ENCODE measurements around the gene CCL26. TPM values are rescaled to one million over a fixed set of nuclear protein-coding genes. Genes with fewer than 3 reads are reported as not detected.
A peak's percentile ranks its signal among the peaks of the same experiment; 100 is the strongest.

The CCL26 gene
- total and polyA plus RNA-seq, 2 of the 13 experiments (the other 11 are each of a cell fraction or from before 2014, with no cell fraction given), result 0.16 TPM; not detected in 1

DNA sequence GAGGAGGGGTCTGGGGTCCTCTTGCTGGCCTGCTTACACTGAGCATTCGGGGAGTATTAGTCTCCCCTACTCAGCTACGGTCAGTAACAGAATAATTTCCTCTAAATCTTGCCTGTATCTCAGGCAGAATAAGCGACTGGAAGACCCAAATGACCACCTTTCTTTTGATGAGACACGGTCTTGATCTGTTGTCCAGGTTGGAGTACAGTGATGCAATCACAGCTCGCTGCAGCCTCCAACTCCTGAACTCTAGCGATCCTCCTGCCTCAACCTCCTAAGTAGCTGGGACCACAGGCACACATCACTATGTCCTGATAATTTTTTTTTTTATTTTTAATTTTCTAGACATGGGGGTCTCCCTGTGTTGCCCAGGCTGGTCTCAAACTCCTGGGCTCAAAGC lies 24.4 kb upstream of the CCL26 start:
- Histone ChIP-seq H2AFZ (ENCODE audit: low read length) (no peak overlapping the region), H3K9ac (ENCODE audit: insufficient read depth, low read depth, low read length) (no peak overlapping the region), H3K4me2 (ENCODE audit: low read depth, low read length) (no peak overlapping the region), H3K4me3 (replicated peaks in 1 of 3; ENCODE audit: insufficient read depth in 1 of 3, low read depth in 2 of 3, low read length in 3 of 3) (no peak overlapping the region), H3K9me3 (ENCODE audit: low read length) (no peaks in the 10 kb centered on the region), H3K79me2 (ENCODE audit: insufficient read depth, low read length) (no peaks in the 10 kb centered on the region), H4K20me1 (ENCODE audit: insufficient read depth, low read length) (no peaks in the 10 kb centered on the region), H3K36me3 (replicated peaks in 1 of 2; ENCODE audit: control insufficient read depth in 1 of 2, insufficient read depth in 2 of 2, low read length in 2 of 2) (no peaks in the 10 kb centered on the region), H3K27ac (ENCODE audit: extremely low read length, insufficient read depth, low read length) (no peak overlapping the region), H3K4me1 (ENCODE audit: insufficient read depth, low read length) (no peaks in the 10 kb centered on the region), H3K27me3 (ENCODE audit: control insufficient read depth in 1 of 2, insufficient read depth in 2 of 2, low read length in 2 of 2) (peaks cover 0 to 1% of the 10 kb centered on the region in 2 experiments; a peak in 1 of 5 replicates)
- CTCF ChIA-PET (ENCODE audit: low intra/inter-chr PET ratio, low total read pairs), result no interaction called here
- in situ Hi-C loops (cut with HindIII; ENCODE audit: extremely low pct_ligation_motif_present, low pct_unique_long_range_greater_than_20kb), result no loop called here
- no peak for ATAC-seq
- TF ChIP-seq ZNF121 (CRISPR knock-in tag; IDR thresholded peaks at IDR 0.05) (0 out of 2 replicates have a peak, but pooled peaks have one; percentile 32), GATAD1 (CRISPR knock-in tag; IDR thresholded peaks at IDR 0.05) (no peak), ZEB1 (IDR thresholded peaks at IDR 0.05; ENCODE audit: insufficient replicate concordance, low read depth) (no peak), ZBTB8A (CRISPR knock-in tag; IDR thresholded peaks at IDR 0.05; ENCODE audit: borderline replicate concordance, low read depth) (no peak), ZNF383 (CRISPR knock-in tag; IDR thresholded peaks at IDR 0.05; ENCODE audit: borderline replicate concordance) (no peak), ZNF235 (CRISPR knock-in tag; IDR thresholded peaks at IDR 0.05; ENCODE audit: borderline replicate concordance) (no peak), NCOR1 (IDR thresholded peaks at IDR 0.05; ENCODE audit: borderline replicate concordance, low read length) (no peak)
- TF ChIP-seq, protein P1, sequence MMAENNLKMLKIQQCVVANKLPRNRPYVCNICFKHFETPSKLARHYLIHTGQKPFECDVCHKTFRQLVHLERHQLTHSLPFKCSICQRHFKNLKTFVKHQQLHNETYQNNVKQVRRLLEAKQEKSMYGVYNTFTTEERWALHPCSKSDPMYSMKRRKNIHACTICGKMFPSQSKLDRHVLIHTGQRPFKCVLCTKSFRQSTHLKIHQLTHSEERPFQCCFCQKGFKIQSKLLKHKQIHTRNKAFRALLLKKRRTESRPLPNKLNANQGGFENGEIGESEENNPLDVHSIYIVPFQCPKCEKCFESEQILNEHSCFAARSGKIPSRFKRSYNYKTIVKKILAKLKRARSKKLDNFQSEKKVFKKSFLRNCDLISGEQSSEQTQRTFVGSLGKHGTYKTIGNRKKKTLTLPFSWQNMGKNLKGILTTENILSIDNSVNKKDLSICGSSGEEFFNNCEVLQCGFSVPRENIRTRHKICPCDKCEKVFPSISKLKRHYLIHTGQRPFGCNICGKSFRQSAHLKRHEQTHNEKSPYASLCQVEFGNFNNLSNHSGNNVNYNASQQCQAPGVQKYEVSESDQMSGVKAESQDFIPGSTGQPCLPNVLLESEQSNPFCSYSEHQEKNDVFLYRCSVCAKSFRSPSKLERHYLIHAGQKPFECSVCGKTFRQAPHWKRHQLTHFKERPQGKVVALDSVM (CRISPR knock-in tag; IDR thresholded peaks at IDR 0.05), result 0 out of 2 replicates have a peak, but pooled peaks have one; percentile 31
- TF ChIP-seq, protein P2, sequence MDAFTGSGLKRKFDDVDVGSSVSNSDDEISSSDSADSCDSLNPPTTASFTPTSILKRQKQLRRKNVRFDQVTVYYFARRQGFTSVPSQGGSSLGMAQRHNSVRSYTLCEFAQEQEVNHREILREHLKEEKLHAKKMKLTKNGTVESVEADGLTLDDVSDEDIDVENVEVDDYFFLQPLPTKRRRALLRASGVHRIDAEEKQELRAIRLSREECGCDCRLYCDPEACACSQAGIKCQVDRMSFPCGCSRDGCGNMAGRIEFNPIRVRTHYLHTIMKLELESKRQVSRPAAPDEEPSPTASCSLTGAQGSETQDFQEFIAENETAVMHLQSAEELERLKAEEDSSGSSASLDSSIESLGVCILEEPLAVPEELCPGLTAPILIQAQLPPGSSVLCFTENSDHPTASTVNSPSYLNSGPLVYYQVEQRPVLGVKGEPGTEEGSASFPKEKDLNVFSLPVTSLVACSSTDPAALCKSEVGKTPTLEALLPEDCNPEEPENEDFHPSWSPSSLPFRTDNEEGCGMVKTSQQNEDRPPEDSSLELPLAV (CRISPR knock-in tag; conservative IDR thresholded peaks at IDR 0.05; ENCODE audit: low read depth), result no peak
- TF ChIP-seq, protein P3, sequence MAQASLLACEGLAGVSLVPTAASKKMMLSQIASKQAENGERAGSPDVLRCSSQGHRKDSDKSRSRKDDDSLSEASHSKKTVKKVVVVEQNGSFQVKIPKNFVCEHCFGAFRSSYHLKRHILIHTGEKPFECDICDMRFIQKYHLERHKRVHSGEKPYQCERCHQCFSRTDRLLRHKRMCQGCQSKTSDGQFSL (CRISPR knock-in tag; IDR thresholded peaks at IDR 0.05), result no peak
- 44% methylated on average over 5 of the region's 6 CpGs for WGBS (ENCODE audit: low lambda C conversion rate)
- no TSS peak for BruUV-seq (replicated peaks)
- POLR2A ChIA-PET, result no interaction called here
- intact Hi-C loops (cut with micrococcal nuclease; ENCODE audit: unreplicated experiment), result no loop called here
- no peak for DNase-seq (ENCODE audit: low spot score)
- no peak for FAIRE-seq

Data from HepG2 (cell line).